ENCODE results near the gene GLUD1. TPM values are rescaled to one million over a fixed set of nuclear protein-coding genes. Genes with fewer than 3 reads are reported as not detected.
"Not testable (repeated sequence)": the region's sequence is repeated elsewhere in the genome, so short reads cannot be mapped to it uniquely, and the experiment has no call there.

Gene GLUD1
- total RNA-seq, 1 donor from 2014 or later: 165 TPM

DNA sequence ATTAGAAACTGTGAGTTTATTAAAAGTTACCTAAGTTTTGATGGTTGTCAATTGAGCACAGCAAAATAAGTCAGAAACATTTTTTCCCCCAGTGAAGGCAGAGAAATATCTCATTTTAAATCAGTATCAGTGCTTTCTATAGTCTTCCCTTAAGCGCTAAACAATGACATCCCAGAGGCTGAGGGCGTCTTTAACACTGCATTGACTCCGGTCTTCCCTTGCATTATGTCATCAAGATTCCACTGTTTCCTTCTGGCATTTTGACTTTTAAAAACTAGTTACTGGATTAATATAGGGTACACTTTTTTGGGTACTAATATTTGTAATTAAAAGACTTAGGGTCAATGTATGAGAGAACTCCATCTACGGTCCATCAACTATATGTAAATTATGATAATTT is 3.9 kb downstream of the GLUD1 start:
- peak in 1 of 2 donors; percentile 7 for DNase-seq (ENCODE audit: low read depth in 2 of 2)

DNA sequence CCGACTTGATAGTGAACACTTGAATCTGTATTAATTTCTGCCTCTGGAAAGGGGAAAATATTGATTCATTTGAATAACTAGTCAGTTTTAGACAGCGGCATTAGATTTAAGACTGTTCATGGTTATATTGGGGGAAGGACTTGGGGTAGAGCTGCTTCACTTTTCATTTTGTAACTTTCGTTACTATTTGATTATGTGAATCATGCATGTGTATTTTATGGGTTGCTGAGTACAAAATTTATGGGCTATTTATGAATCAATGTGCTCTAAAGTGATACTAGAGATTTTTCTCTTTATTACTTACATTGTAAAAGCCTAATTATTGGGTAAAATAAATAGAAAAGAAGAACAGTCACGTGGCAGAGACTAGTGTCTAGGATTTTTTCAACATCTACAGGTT is 4.9 kb downstream of the GLUD1 start:
- no peak for DNase-seq (ENCODE audit: low read depth in 2 of 2)

DNA sequence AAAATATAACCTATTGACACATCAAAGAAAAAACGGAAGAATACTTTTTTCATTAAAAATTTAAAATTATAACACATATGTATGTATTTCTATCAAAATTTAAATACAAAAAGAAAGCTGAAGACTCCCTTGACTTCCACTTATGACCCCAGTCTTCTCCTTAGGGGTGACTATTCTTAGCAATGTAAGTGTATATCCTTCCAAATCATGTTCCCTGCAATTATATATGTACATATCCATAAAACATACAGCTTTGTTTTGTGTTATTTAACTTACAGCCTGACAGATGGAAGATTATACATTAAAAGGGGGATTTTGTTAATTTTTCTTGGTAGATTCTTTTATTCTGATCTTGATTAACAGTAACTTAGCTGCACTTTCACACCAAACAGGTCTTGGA is 9.1 kb downstream of the GLUD1 start:
- no peak for DNase-seq (ENCODE audit: low read depth in 2 of 2)

DNA sequence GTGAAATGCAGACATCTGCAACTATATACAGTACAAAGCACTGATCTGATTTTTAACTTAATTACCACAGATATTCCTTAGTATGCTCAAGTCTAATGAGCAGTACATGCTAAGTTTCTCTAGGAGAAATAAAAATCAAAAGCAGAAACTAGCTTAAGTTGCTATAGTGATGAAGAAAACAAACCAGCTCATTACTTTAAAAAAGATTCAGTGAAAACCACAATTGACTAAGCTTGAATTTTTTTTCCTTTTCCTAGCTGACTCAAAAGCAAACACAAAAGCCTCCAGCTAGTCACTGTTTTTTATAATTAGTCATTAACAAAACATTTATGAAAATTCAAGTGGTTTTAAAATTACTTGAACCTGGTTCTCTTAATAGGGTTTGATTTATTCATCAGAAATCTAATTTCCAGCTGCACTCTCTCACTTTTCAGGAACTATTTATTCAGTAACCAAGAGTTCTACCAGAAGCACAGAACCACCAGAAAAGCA is 10.3 kb downstream of the GLUD1 start:
- peak in 1 of 2 donors; percentile 67 for DNase-seq (ENCODE audit: low read depth in 2 of 2)

DNA sequence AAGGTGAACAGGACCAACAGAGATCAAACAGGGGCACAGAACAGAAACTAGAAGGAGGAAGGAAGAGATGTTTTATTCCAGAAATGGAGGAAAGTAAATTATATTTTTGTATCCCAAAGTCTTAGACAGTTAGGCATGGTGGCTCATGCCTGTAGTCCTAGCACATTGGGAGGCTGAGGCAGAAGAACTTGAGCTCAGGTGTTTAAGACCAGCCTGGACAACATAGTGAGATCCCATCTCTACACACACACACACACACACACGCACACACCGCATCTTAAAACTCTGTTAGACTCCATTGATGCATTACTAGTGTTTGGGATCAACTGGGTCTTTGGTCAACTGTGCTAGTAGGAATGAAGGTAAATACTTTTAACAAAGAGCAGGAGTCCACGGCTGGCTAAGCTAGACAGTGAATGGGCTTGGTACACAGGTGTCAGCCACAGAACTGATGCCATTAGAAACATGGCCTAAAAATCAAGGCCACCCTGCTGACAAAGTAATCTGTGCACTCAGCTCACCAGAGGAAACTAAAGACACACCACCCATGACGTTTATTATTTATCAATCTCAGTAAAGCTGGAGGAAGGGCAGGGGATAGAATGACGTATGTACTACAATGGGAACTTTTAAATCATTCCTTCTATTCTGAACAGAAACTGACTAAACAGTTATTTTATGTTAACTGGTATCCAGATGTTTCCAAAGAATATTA is 10.9 kb downstream of the GLUD1 start:
- peak; percentile 85 for DNase-seq (ENCODE audit: low read depth in 2 of 2)

DNA sequence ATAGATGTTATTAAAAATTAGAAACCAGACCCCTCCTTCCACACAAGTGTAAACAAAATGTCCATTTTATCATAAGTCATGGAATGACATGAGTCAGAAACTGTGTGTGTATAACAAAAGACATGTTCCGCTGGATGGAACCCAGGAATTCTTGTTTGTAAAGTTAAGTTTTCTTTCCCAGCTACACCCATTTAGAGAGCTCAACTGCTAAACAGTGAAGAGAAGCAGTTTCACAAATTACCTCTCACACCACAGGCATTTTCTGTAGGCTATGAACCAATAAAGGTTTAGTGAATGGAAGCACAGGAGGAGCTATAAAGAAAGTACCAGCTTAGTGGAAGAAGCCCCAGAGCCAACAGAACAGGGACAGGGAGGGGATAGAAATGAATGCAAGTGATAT is 12.4 kb downstream of the GLUD1 start:
- DNase-seq (ENCODE audit: low read depth in 2 of 2): peak; percentile 57 to 73

DNA sequence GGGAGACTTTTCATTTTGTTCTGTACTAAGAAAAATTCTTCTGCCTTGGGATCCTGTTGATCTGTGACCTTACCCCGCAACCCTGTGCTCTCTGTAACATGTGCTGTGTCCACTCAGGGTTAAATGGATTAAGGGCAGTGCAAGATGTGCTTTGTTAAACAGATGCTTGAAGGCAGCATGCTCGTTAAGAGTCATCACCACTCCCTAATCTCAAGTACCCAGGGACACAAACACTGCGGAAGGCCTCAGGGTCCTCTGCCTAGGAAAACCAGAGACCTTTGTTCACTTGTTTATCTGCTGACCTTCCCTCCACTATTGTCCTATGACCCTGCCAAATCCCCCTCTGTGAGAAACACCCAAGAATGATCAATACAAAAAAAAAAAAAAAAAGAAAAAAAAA is 13.1 kb downstream of the GLUD1 start:
- DNase-seq (ENCODE audit: low read depth in 2 of 2): not testable (repeated sequence)

DNA sequence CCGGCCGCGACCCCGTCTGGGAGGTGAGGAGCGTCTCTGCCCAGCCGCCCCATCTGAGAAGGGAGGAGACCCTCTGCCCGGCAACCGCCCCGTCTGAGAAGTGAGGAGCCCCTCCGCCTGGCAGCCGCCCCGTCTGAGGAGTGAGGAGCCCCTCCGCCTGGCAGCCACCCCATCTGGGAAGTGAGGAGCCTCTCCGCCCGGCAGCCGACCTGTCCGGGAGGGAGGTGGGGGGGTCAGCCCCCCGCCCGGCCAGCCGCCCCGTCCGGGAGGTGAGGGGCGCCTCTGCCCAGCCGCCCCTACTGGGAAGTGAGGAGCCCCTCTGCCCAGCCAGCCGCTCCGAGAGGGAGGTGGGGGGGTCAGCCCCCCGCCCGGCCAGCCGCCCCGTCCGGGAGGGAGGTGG is 14.0 kb downstream of the GLUD1 start:
- not testable (repeated sequence) for DNase-seq (ENCODE audit: low read depth in 2 of 2)

DNA sequence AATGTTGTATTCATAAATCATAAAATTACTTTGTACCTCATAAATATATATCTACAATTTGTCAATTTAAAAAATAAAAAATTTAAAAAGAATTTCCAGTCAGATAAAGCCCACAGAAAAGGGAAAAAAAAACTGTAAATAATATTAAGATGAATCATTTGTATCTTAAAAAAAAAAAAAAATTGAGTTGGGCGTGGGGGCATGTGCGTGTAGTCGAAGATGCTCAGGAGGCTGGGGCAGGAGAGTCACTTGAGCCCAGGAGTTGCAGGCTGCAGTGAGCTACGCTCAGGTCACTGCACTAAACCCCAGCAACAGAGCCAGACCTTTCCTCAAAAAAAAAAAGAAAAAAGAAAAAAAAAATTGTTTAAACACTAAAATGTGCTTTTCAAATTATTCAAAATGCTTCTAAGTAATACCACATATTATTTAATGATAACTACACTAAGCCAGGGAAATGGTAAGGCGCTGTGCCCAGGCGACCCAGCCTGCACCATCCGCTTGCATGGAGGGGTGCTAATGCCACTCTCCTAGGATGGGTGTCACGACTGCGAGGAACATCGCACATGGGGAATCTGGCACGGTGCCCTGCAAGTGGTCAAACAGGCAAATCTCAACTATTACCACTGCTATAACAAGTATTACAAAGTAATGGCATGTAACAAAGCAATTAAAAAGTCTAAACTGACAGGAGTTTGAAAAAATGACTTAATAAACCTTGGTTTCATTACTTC is 15.4 kb downstream of the GLUD1 start:
- no peak for DNase-seq (ENCODE audit: low read depth in 2 of 2)

DNA sequence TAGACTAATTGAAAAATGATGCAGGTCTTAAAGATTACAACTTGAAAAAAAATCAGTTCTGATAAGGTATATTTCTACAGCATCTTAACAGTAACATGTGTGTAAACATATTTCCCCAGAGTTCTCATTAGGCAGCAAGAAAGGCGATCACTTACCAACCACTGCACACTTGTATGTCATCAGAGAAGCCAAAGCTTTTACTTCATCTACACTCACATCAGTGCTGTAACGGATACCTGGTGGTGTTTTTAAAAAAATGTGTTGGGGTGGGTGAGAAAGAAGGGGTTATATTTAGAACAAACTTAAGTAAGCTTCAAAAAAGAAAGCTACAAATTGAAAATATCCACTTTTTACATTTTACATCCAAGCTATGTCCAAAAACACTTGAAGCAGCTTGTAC is 18.2 kb downstream of the GLUD1 start:
- not testable (repeated sequence) for DNase-seq (ENCODE audit: low read depth in 2 of 2)

DNA sequence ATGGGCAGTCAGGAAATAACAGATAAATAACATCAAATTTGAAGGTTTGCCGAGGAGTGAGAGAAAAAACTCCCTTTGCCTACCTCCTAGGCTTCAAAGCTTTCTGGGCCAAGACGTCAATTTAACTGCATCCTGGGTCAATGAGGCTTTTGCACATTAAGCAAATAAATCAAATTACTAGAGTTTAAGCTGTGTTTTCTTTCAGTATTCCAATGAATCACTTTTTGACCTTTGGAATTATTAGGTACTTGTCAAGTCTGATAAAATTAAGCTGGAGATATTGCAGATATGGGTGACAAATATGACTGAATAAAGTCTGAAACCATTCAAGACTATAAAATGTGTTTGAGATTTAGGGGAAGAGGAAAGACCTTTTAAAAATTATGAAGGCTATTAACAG is 22.2 kb downstream of the GLUD1 start:
- no peak for DNase-seq (ENCODE audit: low read depth in 2 of 2)

DNA sequence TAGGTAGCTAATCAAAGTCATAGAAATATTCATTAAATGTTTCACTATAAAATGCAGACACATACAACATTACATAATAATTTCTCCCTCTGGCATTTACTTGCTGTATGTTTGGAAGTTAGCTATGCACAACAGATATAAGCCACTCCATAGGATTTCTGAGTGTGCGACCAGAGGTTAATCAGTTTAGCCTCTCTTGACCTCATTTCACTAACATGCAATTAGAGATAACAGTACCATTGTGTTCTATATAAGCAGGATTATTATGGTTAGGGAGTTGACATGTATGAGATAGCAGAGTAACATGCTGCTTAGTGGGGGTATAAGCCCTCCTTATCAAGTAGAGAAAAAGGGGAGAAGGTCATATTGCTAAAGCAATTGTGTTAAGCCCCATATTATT is 26.4 kb downstream of the GLUD1 start:
- no peak for DNase-seq (ENCODE audit: low read depth in 2 of 2)

DNA sequence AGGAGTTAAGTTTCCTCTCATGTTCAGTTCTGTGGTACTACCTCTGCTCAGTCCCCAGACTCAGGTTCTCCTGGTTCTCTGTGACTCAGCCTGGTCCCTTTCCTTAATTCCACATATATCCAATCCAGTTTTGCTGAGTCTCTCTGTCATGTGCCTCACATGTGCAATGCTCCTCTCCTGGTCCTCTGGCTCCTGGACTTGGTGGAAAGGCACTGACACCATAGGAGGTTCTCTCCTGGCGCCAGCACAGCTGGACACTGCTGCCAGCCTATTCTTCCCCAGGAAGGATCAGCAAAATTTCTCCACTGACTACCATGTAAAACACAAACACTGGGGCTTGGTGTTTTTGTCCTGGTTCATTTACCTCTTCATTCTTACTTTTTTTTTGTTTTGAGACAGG is 27.8 kb downstream of the GLUD1 start:
- DNase-seq (ENCODE audit: low read depth in 2 of 2): no peak

DNA sequence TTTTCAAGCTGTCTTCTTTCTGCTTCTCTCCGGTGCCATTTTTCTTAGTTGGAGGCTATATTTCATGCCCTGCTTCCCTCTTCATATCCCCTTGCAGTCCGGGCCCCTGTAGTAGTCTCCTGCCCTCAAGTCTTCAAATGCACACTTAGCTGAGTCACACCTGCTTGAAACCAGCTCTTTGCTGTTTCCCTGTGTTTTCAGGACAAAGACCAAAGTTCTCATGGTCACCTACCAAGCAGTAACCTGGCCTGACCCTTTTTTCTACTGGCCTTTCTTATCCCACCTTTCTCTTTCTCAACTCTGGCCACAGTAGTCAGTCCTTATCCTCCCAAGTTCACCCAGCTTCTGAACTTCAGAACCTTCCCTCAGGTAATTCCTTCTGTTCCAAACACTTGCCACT is 28.5 kb downstream of the GLUD1 start:
- DNase-seq (ENCODE audit: low read depth in 2 of 2): no peak

DNA sequence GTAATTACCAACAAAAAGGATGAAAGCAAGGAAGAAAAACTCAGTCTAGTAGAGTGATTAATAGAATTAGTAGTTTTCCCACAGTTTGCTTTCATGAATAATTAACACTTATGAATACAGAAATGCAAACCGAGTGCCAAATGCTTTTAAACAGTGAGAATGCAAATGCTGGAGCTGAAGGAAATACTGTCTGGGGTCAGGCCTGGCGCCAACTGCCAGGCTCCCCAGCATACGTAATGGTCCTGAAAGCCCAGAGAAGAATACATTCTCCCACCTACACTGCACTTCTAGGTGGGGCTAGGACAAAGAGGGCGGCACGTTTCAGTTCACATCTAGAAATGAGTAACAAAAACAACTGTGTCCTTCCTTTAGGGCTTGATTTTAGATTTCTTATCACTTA is 30.0 kb downstream of the GLUD1 start:
- DNase-seq (ENCODE audit: low read depth in 2 of 2): no peak

DNA sequence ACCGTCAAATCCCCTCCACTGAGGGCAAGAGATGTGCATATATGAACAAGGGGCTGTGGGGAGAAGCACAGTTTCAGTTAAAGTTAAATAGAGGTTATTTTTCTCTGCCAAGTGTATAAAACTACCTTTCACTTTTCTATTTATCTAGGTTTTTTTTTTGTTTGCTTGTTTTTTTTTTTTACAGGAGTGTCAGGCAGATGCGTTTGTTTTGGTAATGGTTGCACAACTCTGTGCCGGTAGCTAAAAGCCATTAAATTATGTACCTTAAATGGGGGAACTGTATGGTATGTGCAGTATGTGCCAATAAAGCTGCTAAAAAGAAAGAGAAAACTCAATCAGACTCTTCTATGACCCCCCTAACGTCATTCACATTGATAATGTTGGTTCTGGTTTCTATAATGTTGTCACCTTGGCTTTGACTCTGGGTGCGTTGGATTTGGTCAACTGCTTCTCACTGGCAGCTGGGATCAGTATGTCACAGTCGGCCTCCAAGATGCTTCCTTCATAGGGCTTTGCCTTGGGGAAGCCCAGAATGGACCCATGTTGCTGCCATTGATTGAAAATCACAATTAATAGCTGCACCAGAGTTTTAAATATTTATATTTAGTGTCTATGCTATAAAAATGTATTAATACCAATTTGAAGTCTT is 34.2 kb downstream of the GLUD1 start:
- no peak for DNase-seq (ENCODE audit: low read depth in 2 of 2)

DNA sequence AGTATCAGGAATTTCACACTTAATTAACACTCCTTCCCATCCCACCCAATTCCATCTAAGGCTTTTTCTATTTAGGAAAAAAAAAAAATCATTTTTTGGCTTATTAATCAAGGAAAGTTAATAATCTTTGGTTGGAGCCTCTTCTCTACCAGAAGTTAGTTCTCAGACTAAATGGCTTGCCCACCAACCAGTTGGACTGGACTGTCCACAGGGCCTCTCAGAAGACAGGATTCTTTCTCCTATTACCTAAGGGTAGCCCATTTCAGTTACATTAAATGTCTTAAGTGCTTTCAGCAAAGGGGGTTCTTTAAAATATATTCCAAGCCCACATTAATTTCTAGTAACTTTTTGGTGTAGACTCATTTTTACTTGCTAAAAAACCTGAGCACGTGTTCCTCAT is 35.2 kb downstream of the GLUD1 start:
- DNase-seq (ENCODE audit: low read depth in 2 of 2): no peak

DNA sequence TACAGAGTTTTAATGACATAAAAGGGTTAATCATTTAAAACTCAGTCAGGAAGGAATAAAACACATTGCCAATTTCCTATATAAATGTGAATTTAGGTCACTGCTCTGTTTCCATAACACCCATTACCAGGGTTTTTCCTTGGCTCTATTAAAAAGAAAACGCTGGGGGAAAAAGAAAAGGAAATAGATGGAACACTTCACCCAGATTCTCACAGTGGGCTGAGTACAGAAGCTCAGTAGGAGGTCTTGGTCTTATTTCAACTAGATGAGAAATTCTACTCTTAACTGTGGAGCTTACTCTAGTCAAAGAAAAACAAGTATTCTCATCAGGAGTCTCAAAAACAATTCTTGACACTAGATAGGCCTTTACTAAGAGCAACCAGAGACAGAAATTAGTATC is 36.5 kb downstream of the GLUD1 start:
- peak; percentile 4 to 20 for DNase-seq (ENCODE audit: low read depth in 2 of 2)

DNA sequence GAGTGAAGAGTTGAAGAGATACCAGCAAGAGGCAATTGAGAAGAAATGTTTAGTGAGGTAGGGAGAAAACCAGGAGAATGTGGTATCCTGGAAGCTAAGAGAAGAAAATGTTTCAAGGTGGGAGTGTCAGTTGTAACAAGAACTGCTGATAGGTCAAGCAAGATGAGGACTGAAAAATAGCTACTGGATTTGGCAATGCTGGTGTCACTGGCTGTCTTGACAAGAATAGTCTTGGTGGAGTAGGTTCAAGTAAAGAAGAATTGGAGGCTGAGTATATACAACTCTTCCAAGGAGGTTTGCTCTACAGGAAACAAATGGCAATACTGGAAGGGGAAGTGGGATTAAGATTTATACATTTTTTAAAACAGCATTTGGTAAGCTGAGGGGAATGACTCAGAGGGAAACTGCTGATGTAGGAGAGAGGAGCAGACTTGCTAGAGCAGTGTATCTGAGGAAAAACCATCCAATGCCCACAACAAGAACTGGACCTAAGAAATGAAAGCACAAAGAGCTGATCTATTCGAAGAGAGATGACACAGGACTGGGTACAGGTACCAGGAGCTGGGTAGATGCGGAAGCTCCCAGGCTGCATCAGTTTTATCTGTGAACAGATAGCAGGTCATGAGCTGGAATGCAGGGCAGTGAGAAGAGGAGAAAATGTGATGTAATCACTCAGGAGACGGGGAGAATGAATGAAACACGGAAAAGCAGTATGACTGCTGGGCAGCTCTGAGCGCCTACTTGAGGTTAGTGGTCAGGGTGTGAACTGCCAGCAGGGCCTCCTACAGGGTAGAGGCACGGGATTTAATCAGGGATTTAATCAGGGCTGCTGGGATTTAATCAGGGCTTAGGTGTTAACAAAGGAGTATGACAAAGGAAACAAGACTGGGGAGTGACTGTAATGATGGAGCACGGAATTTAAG is 40.0 kb downstream of the GLUD1 start:
- peak in 1 of 2 donors; percentile 17 for DNase-seq (ENCODE audit: low read depth in 2 of 2)

DNA sequence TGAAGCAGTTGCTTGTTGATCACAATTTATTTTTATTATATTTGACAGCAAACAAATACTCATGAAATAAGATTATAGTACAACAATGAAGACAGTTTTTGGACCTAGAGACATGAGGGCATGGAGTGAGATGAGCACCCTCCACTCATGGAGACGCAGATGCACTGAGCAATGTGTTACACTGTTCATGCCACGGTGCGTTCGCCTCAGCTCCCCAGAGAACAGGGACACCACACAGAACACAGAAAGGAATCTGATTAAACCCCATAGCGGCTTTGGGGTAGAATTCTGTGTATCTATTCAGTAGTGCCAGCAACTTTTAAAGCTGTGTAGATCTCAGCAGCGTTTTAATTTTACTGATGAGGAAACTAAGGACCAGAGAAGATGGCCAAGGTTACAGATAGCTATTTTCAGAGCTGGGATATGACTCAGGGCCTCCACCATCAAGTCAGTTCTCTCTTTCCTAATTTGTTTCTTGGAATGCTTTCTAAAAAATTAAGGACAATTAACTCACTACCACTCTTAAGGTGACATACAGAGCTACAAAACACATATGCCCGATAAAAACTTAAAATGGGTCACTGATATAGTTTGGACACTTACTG is 41.0 kb downstream of the GLUD1 start:
- DNase-seq (ENCODE audit: low read depth in 2 of 2): no peak

DNA sequence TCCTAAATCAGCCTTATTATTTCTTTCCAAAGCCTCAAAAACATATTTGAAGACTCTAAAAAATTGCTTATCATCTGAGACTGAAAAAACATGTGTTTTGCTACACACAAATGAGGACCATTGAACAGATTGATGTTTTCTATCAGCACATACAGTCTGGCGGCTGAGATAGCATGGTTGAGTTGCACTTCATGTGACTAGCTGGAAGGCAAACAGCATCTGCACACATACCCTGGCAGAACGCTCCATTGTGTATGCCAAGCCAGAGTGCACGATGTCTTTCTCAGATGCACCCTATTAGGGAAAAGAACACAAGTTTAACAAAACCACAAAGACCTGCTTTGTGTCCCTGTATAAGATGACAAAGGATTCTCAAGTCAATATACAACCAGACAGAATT is 41.5 kb downstream of the GLUD1 start:
- no peak for DNase-seq (ENCODE audit: low read depth in 2 of 2)

All from dermis microvascular lymphatic vessel endothelial cell (primary cell).